Measurements from ENCODE around the gene SNAPC3. TPM values are rescaled to one million over a fixed set of nuclear protein-coding genes. Genes with fewer than 3 reads are reported as not detected.
"Not testable (repeated sequence)": the region's sequence is repeated elsewhere in the genome, so short reads cannot be mapped to it uniquely, and the experiment has no call there.

The SNAPC3 gene
- total RNA-seq, result 10 to 100 TPM; 29.8 to 44.0 TPM

- peak; percentile 98 for ATAC-seq (replicated peaks)
Measured at GRCh38 chr9:15422372-15423230, at the start of gene SNAPC3. SNAPC3 (plus strand) TSS chr9:15422876; CDS start chr9:15422880, 4 bp downstream.

GRCh38 chr9:15373881-15374280, 48.8 kb upstream of the SNAPC3 start:
- ATAC-seq (replicated peaks), result no peak
- no peaks in the 10 kb centered on the region for H3K4me1 Mint-ChIP-seq
- H3K36me3 Mint-ChIP-seq (ENCODE audit: low read depth), result no peaks in the 10 kb centered on the region
- no peaks in the 10 kb centered on the region for H3K9me3 Mint-ChIP-seq
- H3K27ac Mint-ChIP-seq, result no peak overlapping the region
- H3K27me3 Mint-ChIP-seq, result peaks cover 14% of the 10 kb centered on the region
- H3K4me3 Mint-ChIP-seq, result no peak overlapping the region

More at GRCh38 chr9:15422372-15423230, at the start of gene SNAPC3:
- Mint-ChIP-seq H3K27ac (peak within 1 kb of the TSS; percentile 97), H3K4me1 (peaks cover 24% of the 10 kb centered on the region), H3K9me3 (no peaks in the 10 kb centered on the region), H3K27me3 (no peaks in the 10 kb centered on the region), H3K36me3 (ENCODE audit: low read depth) (peaks cover 47% of the 10 kb centered on the region), H3K4me3 (peak within 1 kb of the TSS; percentile 93)

DNA sequence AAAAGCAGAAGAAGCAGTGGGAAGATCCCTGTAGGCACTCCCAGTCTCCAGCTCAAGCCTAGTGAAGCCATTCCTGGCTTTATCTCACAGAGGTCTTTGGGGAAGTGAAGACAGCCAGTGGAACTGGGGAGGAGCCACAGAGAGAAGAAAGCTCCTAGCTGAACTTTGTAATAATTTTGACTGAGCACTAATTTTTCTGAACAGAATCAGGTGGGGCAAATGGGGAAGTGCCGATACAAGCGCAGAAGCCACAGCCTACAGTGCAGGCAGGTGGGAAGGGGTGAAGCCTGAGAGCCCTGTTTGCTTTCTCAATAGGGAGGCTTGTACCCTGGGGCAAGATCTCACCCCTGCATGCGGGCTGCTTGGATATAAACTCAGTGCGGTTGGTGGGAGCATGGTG, 48.4 kb upstream of the SNAPC3 start:
- peaks cover 14% of the 10 kb centered on the region for H3K27me3 Mint-ChIP-seq
- H3K36me3 Mint-ChIP-seq (ENCODE audit: low read depth), result no peaks in the 10 kb centered on the region
- H3K4me3 Mint-ChIP-seq, result no peak overlapping the region
- H3K9me3 Mint-ChIP-seq, result no peaks in the 10 kb centered on the region
- no peak overlapping the region for H3K27ac Mint-ChIP-seq
- no peak for ATAC-seq (replicated peaks)
- no peaks in the 10 kb centered on the region for H3K4me1 Mint-ChIP-seq

- Mint-ChIP-seq H3K4me1 (no peaks in the 10 kb centered on the region), H3K9me3 (no peaks in the 10 kb centered on the region), H3K36me3 (ENCODE audit: low read depth) (no peaks in the 10 kb centered on the region), H3K27me3 (peaks cover 14% of the 10 kb centered on the region), H3K4me3 (no peak overlapping the region), H3K27ac (no peak overlapping the region)
- ATAC-seq (replicated peaks), result no peak
Measured at GRCh38 chr9:15374825-15375224, 47.9 kb upstream of the SNAPC3 start.

- no peak for ATAC-seq (replicated peaks)
- Mint-ChIP-seq H3K9me3 (no peaks in the 10 kb centered on the region), H3K27ac (no peak overlapping the region), H3K4me1 (no peaks in the 10 kb centered on the region), H3K27me3 (peaks cover 13% of the 10 kb centered on the region), H3K36me3 (ENCODE audit: low read depth) (no peaks in the 10 kb centered on the region), H3K4me3 (no peak overlapping the region)
Measured at GRCh38 chr9:15377625-15378540, 44.8 kb upstream of the SNAPC3 start.

DNA sequence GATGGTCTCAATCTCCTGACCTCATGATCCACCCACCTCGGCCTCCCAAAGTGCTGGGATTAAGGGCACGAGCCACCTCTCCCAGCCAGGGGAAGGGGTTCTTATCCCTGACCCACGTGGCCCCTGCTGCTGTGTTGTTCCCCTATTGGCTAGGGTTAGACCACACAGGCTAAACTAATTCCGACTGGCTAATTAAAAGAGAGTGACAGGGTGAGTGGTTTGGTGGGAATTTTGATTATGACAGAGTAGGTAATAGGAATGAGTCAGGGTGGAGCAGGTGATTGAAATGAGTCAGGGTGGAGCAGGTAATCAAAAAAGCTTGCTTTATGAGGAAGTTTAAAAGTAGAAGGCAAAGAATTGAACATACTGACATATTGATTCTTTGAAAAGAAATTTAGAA, 43.4 kb upstream of the SNAPC3 start:
- H3K27ac Mint-ChIP-seq; H3K9me3 Mint-ChIP-seq; H3K4me1 Mint-ChIP-seq; H3K27me3 Mint-ChIP-seq; H3K4me3 Mint-ChIP-seq; ATAC-seq (replicated peaks); H3K36me3 Mint-ChIP-seq (ENCODE audit: low read depth): not testable (repeated sequence)

DNA sequence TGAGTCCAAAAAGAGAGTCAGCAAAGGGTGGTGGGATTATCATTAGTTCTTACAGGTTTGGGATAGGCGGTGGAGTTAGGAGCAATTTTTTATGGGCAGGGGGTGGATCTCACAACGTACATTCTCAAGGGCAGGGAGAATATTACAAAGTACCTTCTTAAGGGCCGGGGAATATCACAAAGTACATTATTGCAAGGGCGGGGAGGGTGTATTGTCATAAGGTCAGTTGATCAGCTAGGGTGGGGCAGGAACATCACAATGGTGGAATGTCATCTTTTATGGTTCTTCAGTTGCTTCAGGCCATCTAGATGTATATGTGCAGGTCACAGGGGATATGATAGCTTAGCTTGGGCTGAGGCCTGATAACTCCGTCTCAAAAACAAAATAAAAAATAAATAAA, 42.8 kb upstream of the SNAPC3 start:
- not testable (repeated sequence) for H3K9me3 Mint-ChIP-seq; ATAC-seq (replicated peaks); H3K27ac Mint-ChIP-seq; H3K27me3 Mint-ChIP-seq; H3K4me3 Mint-ChIP-seq; H3K4me1 Mint-ChIP-seq; H3K36me3 Mint-ChIP-seq (ENCODE audit: low read depth)

DNA sequence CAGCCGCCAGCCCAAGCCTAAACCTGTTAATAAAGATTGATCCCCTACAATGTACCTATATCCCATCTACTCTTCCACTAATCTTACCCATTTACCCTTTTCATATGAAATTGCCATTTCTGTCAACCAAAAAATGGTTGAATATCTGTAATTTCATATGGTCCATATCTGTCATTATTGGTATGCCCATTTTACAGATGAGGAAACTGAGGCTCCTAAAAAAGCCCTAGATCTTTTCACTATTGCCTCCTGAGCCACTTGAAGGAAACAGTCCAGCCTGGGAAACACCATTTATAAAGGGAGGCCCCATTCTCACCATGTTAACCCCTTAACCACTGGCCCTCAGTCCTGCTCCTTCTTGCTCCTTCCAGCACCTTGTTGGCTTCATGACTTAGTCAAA, 41.2 kb upstream of the SNAPC3 start:
- Mint-ChIP-seq H3K27ac (no peak overlapping the region), H3K4me1 (no peaks in the 10 kb centered on the region), H3K36me3 (ENCODE audit: low read depth) (no peaks in the 10 kb centered on the region), H3K27me3 (peaks cover 8% of the 10 kb centered on the region), H3K4me3 (no peak overlapping the region), H3K9me3 (no peaks in the 10 kb centered on the region)
- ATAC-seq (replicated peaks), result no peak

GRCh38 chr9:15386465-15386864, 36.2 kb upstream of the SNAPC3 start:
- H3K27me3 Mint-ChIP-seq, result peaks cover 5% of the 10 kb centered on the region
- no peak overlapping the region for H3K4me3 Mint-ChIP-seq
- no peak for ATAC-seq (replicated peaks)
- no peaks in the 10 kb centered on the region for H3K9me3 Mint-ChIP-seq
- H3K4me1 Mint-ChIP-seq, result no peaks in the 10 kb centered on the region
- H3K36me3 Mint-ChIP-seq (ENCODE audit: low read depth), result no peaks in the 10 kb centered on the region
- no peak overlapping the region for H3K27ac Mint-ChIP-seq

DNA sequence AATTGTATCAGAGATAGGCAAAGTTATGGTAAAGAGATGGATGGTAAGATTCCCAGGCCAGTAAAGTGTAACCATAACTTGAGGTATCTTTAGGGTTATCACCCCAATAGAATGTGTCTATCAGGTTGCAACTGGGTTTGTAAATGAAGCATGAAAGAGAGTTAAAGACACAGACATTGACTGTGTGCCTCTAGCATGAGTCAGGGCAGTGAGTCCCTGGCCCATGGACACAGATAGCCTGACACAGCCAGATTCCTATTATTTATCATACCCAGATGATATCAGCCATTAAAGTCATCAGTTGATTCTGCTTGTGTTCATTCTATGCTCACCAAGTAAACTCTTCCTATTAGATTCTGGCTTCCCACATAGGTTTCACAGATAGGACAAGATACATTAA, 33.5 kb upstream of the SNAPC3 start:
- H3K27me3 Mint-ChIP-seq, result no peaks in the 10 kb centered on the region

GRCh38 chr9:15389631-15390030, 33.0 kb upstream of the SNAPC3 start:
- Mint-ChIP-seq H3K9me3 (no peaks in the 10 kb centered on the region), H3K27me3 (no peaks in the 10 kb centered on the region), H3K4me1 (no peaks in the 10 kb centered on the region), H3K27ac (no peak overlapping the region), H3K36me3 (ENCODE audit: low read depth) (no peaks in the 10 kb centered on the region), H3K4me3 (no peak overlapping the region)
- no peak for ATAC-seq (replicated peaks)

More for the DNA sequence above, 33.5 kb upstream of the SNAPC3 start:
- no peaks in the 10 kb centered on the region for H3K4me1 Mint-ChIP-seq
- H3K27ac Mint-ChIP-seq, result no peak overlapping the region
- no peaks in the 10 kb centered on the region for H3K36me3 Mint-ChIP-seq (ENCODE audit: low read depth)
- H3K4me3 Mint-ChIP-seq, result no peak overlapping the region
- ATAC-seq (replicated peaks), result no peak
- no peaks in the 10 kb centered on the region for H3K9me3 Mint-ChIP-seq

GRCh38 chr9:15390201-15390600, 32.5 kb upstream of the SNAPC3 start:
- Mint-ChIP-seq H3K27ac (no peak overlapping the region), H3K27me3 (no peaks in the 10 kb centered on the region), H3K4me3 (no peak overlapping the region), H3K36me3 (ENCODE audit: low read depth) (no peaks in the 10 kb centered on the region), H3K4me1 (no peaks in the 10 kb centered on the region), H3K9me3 (no peaks in the 10 kb centered on the region)
- ATAC-seq (replicated peaks), result no peak

DNA sequence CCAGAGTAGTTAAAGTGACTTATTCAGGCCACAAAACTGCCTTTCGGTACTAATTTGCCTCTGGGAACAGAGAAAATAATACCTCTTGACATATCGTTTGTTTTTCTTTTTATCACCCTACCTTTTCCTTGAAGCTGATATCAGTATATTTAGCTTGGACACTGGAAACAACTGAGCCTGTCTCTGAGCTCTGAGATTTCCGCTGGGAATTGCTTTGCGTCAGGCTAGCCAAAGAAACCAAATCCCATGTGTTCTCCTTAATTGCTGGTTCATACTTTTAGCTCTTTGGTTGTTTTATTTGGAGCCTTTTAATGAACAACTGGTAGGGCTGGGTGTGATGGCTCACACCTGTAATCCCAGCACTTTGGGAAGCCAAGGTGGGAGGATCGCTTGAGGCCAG, 30.3 kb upstream of the SNAPC3 start:
- Mint-ChIP-seq H3K4me3 (no peak overlapping the region), H3K9me3 (no peaks in the 10 kb centered on the region), H3K36me3 (ENCODE audit: low read depth) (no peaks in the 10 kb centered on the region), H3K4me1 (no peaks in the 10 kb centered on the region), H3K27me3 (no peaks in the 10 kb centered on the region), H3K27ac (no peak overlapping the region)
- ATAC-seq (replicated peaks), result no peak

- H3K27me3 Mint-ChIP-seq, result peaks cover 5% of the 10 kb centered on the region
- H3K27ac Mint-ChIP-seq, result no peak overlapping the region
- no peaks in the 10 kb centered on the region for H3K9me3 Mint-ChIP-seq
- no peaks in the 10 kb centered on the region for H3K4me1 Mint-ChIP-seq
- no peaks in the 10 kb centered on the region for H3K36me3 Mint-ChIP-seq (ENCODE audit: low read depth)
- no peak overlapping the region for H3K4me3 Mint-ChIP-seq
- no peak for ATAC-seq (replicated peaks)
Measured at GRCh38 chr9:15400281-15400941, 22.3 kb upstream of the SNAPC3 start.

Data from activated T-helper 17 cell treated with anti-CD3 and anti-CD28 coated beads, Interleukin-2, amount 50 U/mL, for 72 hours (primary cell).